HG03571 (cell line): ENCODE data around the gene ZBTB7B.

Experiments used
- ATAC-seq: cut with Tn5 transposase; IDR thresholded peaks from one replicate; pipeline ENCODE4 v1.9.1; 2021; ENCODE audit not compliant: unreplicated experiment

ZBTB7B gene

DNA sequence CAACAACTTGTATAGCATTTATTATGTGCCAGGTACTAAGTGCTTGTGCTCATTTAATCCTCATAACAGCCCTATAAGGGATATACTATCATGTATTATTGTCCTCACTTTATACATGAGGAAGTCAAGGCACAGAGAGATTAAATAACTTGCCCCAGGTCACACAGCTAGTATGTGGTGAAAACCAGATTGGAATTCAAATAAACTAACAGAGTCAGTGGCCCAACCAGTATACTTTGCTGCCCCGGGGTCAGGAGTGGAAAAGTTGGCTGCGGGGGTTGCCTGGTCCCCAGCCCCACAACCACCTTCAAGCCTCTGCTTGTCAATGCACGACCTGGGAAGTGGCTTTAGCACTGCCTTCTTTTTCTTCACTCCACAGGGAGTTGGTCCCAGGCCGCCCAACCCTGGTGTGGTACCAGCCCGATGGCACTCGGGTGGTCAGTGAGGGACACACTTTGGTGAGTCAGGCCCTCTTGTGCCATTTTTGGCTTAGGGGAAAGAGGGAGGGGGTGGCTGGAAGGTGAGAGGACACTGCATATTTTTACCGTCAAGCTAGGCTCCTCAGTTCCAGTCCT is 51.0 kb downstream of the ZBTB7B start:
- ATAC-seq: no peak

DNA sequence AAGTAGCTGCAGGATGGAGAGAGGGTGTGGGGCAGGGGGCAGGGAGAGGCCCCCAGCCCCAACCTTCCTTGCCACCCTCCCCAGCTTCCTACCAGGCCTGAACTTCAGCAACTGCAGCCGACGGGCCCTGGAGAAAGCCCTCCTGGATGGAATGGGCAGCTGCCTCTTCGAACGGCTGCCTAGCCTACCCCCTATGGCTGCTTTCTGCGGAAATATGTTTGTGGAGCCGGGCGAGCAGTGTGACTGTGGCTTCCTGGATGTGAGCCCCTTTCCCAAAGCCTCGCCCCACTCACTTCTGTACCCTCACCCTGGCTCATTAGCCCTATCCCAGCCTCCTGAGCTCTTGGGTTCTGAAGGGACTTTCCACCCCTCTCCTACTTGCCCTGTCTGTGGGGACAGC is 54.5 kb downstream of the ZBTB7B start:
- no peak for ATAC-seq

DNA sequence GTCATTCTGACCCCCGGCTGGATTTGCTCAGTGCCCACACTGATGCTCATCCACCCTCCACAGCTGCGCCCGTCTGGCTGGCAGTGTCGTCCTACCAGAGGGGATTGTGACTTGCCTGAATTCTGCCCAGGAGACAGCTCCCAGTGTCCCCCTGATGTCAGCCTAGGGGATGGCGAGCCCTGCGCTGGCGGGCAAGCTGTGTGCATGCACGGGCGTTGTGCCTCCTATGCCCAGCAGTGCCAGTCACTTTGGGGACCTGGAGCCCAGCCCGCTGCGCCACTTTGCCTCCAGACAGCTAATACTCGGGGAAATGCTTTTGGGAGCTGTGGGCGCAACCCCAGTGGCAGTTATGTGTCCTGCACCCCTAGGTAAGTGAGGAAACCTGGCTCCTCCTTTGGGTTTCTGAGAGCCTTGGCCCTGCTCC is 55.2 kb downstream of the ZBTB7B start:
- ATAC-seq: no peak

DNA sequence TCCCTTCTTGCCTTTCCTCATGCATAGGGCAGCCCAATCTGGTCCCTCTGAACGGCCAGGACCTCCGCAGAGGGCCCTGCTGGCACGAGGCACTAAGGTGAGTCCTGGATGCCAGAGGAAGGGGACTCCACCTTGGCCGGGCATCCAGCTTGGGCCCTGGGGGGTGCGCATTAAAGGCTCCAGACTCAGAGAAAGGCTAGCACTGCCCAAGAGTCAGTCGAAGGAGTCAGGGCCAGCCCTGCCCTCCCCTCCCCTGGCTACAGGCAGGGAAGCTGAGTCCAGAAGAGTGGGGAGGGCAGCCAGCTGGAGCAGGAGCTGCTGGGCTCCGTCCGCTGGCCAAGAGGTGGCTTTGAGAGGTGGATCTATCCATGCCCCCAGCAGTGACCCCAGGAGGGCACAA is 58.1 kb downstream of the ZBTB7B start:
- no peak for ATAC-seq

DNA sequence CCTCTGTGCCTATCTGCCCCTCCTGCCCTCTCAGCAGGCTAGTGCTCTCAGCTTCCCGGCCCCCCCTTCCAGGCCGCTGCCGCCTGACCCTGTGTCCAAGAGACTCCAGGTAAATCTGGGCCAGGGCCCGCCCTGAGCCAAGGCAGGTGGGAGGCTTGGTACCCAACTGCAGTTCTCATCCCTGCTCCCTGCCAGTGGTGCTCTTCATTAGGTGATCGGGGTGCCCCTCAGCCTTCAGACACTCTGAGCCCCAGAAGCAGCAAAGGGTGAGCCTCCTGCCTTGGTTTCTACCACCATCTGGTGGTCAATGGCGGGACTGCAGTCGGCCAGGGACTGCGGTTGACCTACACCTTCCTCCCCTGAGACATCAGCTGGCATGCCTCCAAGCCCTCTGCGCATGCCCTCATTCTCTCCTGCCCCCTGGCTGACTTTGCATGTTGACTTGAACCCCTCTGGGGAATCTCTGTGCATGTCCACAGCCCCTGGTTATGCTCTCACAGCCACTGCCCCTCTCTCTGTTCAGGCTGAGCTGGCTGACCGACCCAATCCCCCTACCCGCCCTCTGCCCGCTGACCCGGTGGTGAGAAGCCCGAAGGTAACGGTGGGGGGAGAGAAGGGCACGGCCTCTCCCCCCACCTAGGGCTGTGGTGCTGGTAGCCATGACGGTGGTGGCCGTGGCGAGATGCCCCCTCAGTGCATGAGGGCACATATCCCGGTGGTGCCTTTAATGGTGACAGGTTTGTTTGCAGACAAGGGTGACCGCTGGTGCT is 59.0 kb downstream of the ZBTB7B start:
- no peak for ATAC-seq

DNA sequence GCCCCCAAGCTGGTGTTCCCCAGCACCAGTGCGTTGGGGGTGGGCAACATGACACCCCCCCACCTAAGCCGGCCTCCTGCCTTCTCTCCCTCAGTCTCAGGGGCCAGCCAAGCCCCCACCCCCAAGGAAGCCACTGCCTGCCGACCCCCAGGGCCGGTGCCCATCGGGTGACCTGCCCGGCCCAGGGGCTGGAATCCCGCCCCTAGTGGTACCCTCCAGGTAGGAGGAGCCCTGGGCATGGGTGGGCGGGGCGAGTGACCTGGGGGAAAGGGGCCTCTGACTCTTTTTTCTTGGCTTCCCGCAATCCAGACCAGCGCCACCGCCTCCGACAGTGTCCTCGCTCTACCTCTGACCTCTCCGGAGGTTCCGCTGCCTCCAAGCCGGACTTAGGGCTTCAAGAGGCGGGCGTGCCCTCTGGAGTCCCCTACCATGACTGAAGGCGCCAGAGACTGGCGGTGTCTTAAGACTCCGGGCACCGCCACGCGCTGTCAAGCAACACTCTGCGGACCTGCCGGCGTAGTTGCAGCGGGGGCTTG is 59.6 kb downstream of the ZBTB7B start:
- ATAC-seq: no peak

DNA sequence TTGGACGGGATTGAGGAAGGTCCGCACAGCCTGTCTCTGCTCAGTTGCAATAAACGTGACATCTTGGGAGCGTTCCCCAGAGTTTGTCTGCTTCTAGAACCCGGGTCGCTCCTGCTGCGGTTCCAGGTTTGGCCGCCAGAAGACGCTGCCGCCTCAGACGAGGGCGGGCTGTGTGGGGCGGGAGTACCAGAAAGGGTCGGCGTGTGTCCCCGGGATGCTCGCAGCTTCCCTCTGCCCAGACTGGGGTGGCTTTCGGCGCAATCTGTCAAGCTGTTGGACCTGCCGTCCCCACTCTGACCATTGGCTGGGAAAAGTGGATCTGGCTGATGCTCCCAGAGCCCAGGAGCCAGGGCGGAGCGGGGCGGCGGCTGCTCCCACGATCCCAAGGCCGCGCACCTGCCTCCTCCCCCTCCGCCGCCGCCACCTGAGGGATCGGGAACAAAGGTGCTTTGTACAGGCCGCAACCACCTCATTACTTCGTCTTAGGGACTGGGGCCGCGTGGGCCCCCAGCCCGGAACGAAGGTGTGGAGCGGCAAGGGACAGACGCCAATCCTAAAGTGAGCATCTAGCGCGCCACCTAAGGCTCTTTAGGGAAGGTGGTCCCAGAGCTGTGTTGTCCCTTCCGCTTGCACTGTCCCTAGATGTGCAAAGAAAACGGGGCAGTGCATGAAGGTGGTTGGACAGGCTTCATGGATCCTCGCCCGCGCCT is 60.3 kb downstream of the ZBTB7B start:
- no peak for ATAC-seq

DNA sequence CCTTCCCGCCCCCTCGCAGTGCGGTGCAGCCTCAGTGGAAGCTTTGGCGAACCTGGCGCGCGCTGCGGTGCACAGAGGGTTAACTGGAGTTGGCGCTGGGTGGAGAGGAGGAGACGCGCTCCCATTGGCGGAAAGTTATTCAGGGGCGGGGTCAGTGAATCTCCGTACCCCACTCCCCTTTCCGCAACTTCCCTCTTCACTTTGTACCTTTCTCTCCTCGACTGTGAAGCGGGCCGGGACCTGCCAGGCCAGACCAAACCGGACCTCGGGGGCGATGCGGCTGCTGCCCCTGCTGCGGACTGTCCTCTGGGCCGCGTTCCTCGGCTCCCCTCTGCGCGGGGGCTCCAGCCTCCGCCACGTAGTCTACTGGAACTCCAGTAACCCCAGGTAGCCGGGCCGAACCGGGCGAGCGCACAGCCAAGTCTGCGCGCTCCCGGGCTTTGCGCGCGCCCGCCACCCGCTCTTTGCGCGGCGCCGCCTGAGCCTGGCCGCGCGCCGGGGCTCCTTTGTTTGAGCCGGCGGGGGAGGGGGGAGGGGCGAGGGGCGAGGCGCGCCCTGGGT is 61.0 kb downstream of the ZBTB7B start, which contains the start of gene EFNA4:
Gene EFNA4, plus strand, starts transcription at position 191 of the 561 bp plus-strand sequence. Its CDS starts 84 bp downstream, at position 275.
- peak; percentile 52 for ATAC-seq

DNA sequence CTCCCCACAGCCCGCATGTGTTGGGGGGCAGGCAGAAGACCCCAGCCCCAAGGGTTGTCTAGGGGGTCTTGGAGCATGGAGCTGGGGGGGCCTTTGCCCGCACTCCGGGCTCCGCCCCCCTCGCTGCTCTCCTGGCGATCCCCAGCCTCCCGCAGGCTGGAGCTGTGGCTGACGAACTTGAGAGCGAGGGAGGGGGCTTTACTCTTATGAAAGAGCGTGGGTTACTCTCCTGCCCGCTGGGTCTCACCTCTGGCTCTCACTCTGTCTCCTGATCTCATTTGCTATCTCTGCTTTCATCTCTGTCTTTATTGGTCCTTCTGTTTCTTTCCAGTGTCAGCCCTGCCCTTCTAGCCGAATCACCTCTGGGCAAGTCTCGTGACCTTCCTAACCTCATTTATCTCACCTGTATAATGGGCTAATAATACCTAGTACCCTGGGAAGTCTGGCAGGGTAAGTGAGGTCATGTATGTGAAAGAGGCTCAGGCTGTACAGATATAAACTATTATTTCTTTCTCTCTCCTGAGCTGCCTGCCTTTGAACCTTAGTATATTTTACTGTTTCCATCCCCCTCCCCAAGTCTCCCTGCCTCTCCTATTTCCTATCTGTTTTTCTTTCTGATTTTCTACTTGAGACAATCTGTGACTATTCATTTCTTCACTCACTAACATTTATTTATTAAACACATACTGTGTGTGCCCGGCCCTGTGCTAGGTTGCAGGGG is 61.7 kb downstream of the ZBTB7B start:
- no peak for ATAC-seq

DNA sequence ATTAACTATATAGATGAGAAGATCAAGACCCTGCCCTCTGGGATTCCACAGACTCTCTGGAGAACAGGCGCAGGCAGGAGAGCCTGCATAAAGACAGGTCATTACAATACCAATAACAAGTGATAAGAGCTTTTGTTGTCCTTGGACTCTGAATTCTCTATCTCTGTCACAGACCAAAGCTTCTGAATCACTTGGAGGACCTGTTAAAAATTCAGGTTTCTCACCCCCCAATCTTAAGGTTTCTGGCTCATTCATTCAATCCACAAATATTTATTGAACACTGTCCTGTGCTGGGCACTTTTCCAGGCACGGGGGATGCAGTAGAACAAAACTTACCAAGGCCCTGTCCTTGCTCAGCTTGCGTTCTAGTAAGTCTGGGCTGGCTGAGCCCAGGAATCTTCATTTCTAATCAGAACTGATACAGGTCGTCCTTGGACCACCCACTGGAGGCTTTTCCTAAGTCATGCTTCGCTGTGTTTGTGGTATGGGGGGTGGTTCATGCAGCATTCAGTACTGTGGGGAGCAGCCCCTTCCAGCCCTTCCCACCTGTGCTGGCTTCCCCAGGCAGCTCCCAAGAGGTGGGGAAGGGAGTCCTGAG is 62.3 kb downstream of the ZBTB7B start:
- no peak for ATAC-seq

DNA sequence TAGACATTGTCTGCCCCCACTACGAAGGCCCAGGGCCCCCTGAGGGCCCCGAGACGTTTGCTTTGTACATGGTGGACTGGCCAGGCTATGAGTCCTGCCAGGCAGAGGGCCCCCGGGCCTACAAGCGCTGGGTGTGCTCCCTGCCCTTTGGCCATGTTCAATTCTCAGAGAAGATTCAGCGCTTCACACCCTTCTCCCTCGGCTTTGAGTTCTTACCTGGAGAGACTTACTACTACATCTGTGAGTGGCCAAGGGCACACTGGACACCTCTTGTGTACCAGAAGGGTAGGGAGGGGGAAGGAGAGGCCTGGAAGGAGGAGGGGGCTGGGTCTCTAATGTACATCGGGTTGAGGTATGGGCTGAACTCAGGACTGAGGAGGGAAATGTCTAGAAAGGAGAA is 64.2 kb downstream of the ZBTB7B start:
- ATAC-seq: no peak
